SK-N-SH (cell line): ENCODE measurements around the gene INS. TPM values are rescaled to one million over a fixed set of nuclear protein-coding genes. Genes with fewer than 3 reads are reported as not detected.

Experiments
- CTCF ChIA-PET: fragments of 300-600, 350-600 bp; formaldehyde crosslinking; extraction: SDS; loops from one replicate; lab custom pipeline; 2021; lab: Yijun Ruan, JAX
- POLR2A ChIA-PET: fragments of 350-600 bp; sonication (Branson Sonifier 250); formaldehyde crosslinking; extraction: SDS; loops from one replicate; lab custom pipeline; 2020; ENCODE audit warnings: antibody characterized with exemption, inconsistent platforms; lab: Yijun Ruan, JAX
- DNase-seq: peaks from one replicate; pipeline ENCODE4 v3.0.0; 2012
- H2AFZ ChIP-seq: fragments of 200-600 bp; sonication (generic); 2 replicates; pipeline ENCODE4 v1.8.1; 2016; ENCODE audit warnings: antibody characterized with exemption, mild to moderate bottlenecking, low read depth
- H3F3A ChIP-seq: fragments of 200-600 bp; sonication (generic); replicated peaks from 2 replicates; pipeline ENCODE3; 2016; ENCODE audit warnings: antibody characterized with exemption, mild to moderate bottlenecking; ENCODE audit not compliant: insufficient read depth
- H3K27ac ChIP-seq, 2 experiments: fragments of 200-500 bp in 1 of 2; fragments of 200-600 bp in 1 of 2; sonication (Bioruptor generic) in 1 of 2; sonication (generic), shearing (Covaris generic) in 1 of 2; 2 replicates each; pipeline versions ENCODE4 v1.5.1 to v1.6.1; 2014 to 2016; ENCODE audit warnings: low read depth in 2 of 2, inconsistent platforms in 1 of 2, low read length in 1 of 2, mild to moderate bottlenecking in 1 of 2, mixed read lengths in 1 of 2
- H3K27me3 ChIP-seq: fragments of 200-600 bp; sonication (generic), shearing (Covaris generic); 2 replicates; pipeline ENCODE4 v1.6.1; 2016; ENCODE audit warnings: mixed run types; ENCODE audit not compliant: insufficient read depth
- H3K36me3 ChIP-seq, 2 experiments: fragments of 200-500 bp in 1 of 2; fragments of 200-600 bp in 1 of 2; sonication (Bioruptor generic) in 1 of 2; sonication (generic) in 1 of 2; replicated peaks in 1 of 2; 2 replicates each; pipeline versions ENCODE3 to v1.5.1; 2014 to 2016; ENCODE audit warnings: low read length in 1 of 2, mild to moderate bottlenecking in 1 of 2; ENCODE audit not compliant: insufficient read depth in 2 of 2, control insufficient read depth in 1 of 2
- H3K4me1 ChIP-seq, 2 experiments: fragments of 200-500 bp in 1 of 2; fragments of 200-600 bp in 1 of 2; sonication (Bioruptor generic) in 1 of 2; sonication (generic), shearing (Covaris generic) in 1 of 2; 2 replicates each; pipeline versions ENCODE4 v1.5.1 to v1.6.1; 2014 to 2016; ENCODE audit warnings: low read depth in 1 of 2, low read length in 1 of 2, mixed run types in 1 of 2; ENCODE audit not compliant: insufficient read depth in 2 of 2, control insufficient read depth in 1 of 2
- H3K4me2 ChIP-seq: fragments of 200-600 bp; sonication (generic), shearing (Covaris generic); 2 replicates; pipeline ENCODE4 v1.6.1; 2017; ENCODE audit warnings: mixed run types
- H3K4me3 ChIP-seq, 2 experiments: fragments of 200-500 bp in 1 of 2; fragments of 200-600 bp in 1 of 2; sonication (Bioruptor generic) in 1 of 2; sonication (generic), shearing (Covaris generic) in 1 of 2; 2 replicates each; pipeline versions ENCODE4 v1.5.1 to v1.8.1; 2014 to 2016; ENCODE audit warnings: low read depth in 2 of 2, inconsistent platforms in 1 of 2, low read length in 1 of 2, mild to moderate bottlenecking in 1 of 2, mixed read lengths in 1 of 2, moderate library complexity in 1 of 2
- H3K79me2 ChIP-seq: fragments of 200-600 bp; sonication (generic); 2 replicates; pipeline ENCODE4 v1.8.1; 2017; ENCODE audit warnings: mild to moderate bottlenecking; ENCODE audit not compliant: insufficient read depth
- H3K9ac ChIP-seq: fragments of 200-600 bp; sonication (generic); 2 replicates; pipeline ENCODE4 v1.6.1; 2017; ENCODE audit warnings: mixed run types
- H3K9me2 ChIP-seq: fragments of 200-600 bp; sonication (generic); 2 replicates; pipeline ENCODE4 v1.6.1; 2017; ENCODE audit warnings: mixed run types
- H3K9me3 ChIP-seq: fragments of 200-600 bp; sonication (generic); 2 replicates; pipeline ENCODE4 v1.6.1; 2017; ENCODE audit warnings: mixed run types, mild to moderate bottlenecking, moderate library complexity
- H4K20me1 ChIP-seq: fragments of 200-600 bp; sonication (generic); 2 replicates; pipeline ENCODE4 v1.6.1; 2017; ENCODE audit warnings: mild to moderate bottlenecking, mixed run types; ENCODE audit not compliant: insufficient read depth
- ELF1 ChIP-seq: IDR thresholded peaks from 2 replicates; pipeline ENCODE4 v1.4.0; 2012
- EP300 ChIP-seq, 2 experiments: IDR thresholded peaks; 2 replicates each; pipeline versions ENCODE4 v1.4.0 to v1.6.1; 2012; ENCODE audit warnings: borderline replicate concordance in 1 of 2, low read depth in 1 of 2, low read length in 1 of 2
- FOSL2 ChIP-seq: IDR thresholded peaks from 2 replicates; pipeline ENCODE4 v1.4.0; 2012; ENCODE audit warnings: low read depth, mild to moderate bottlenecking, moderate library complexity, borderline replicate concordance
- FOXJ3 ChIP-seq: sonication (generic); formaldehyde crosslinking; IDR thresholded peaks from 2 replicates; pipeline ENCODE4 v1.5.1; 2020; ENCODE audit warnings: mild to moderate bottlenecking, missing genetic modification reagents
- GABPA ChIP-seq: IDR thresholded peaks from 2 replicates; pipeline ENCODE4 v1.4.0; 2012; ENCODE audit warnings: low read depth, mild to moderate bottlenecking
- JUND ChIP-seq: IDR thresholded peaks from 2 replicates; pipeline ENCODE4 v1.4.0; 2012
- NRF1 ChIP-seq: IDR thresholded peaks from 2 replicates; pipeline ENCODE4 v1.6.1; 2012; ENCODE audit warnings: low read depth, mild to moderate bottlenecking, low read length
- POLR2AphosphoS5 ChIP-seq: IDR thresholded peaks from 2 replicates; pipeline ENCODE4 v1.6.1; 2012; ENCODE audit warnings: low read depth, low read length
- RAD21 ChIP-seq: IDR thresholded peaks from 2 replicates; pipeline ENCODE4 v1.6.1; 2012; ENCODE audit warnings: mild to moderate bottlenecking, low read length
- RCOR1 ChIP-seq: fragments of 150-350 bp; IDR thresholded peaks from 2 replicates; pipeline ENCODE4 v1.6.1; 2017; ENCODE audit warnings: antibody characterized with exemption, low read length
- RXRA ChIP-seq: IDR thresholded peaks from 2 replicates; pipeline ENCODE4 v1.4.0; 2012; ENCODE audit warnings: low read depth, mild to moderate bottlenecking, borderline replicate concordance
- SIN3A ChIP-seq: IDR thresholded peaks from 2 replicates; pipeline ENCODE4 v1.6.1; 2012; ENCODE audit warnings: low read depth, mild to moderate bottlenecking, low read length, moderate library complexity, borderline replicate concordance
- WGBS: methylation state at CpG from one replicate; pipeline ENCODE4 v1.1.6; 2017; ENCODE audit warnings: low lambda C conversion rate; 5-methylcytosine and 5-hydroxymethylcytosine counted together
- polyA plus RNA-seq, 3 experiments: library from polyadenylated mRNA; depleted of rRNA; stranded (reverse); fragments of >200 nt; gene quantifications; 2 replicates each; pipeline ENCODE4 v1.2.3, GENCODE V29; 2012
- TF ChIP-seq, protein P1 (sequence below): IDR thresholded peaks from 2 replicates; pipeline ENCODE4 v1.6.1; 2012; ENCODE audit warnings: mild to moderate bottlenecking, low read depth, low read length, moderate library complexity
- TF ChIP-seq, protein P2 (sequence below): fragments of 200-600 bp; sonication (generic); IDR thresholded peaks from 2 replicates; pipeline ENCODE4 v1.6.1; 2017; ENCODE audit warnings: antibody characterized with exemption, mild to moderate bottlenecking, moderate library complexity
- TF ChIP-seq, protein P3 (sequence below): IDR thresholded peaks from 2 replicates; pipeline ENCODE4 v1.4.0; 2012; ENCODE audit warnings: low read depth, borderline replicate concordance

INS gene
- polyA plus RNA-seq, 1 of the 3 experiments (the other 2 are of a cell fraction), result not detected

DNA sequence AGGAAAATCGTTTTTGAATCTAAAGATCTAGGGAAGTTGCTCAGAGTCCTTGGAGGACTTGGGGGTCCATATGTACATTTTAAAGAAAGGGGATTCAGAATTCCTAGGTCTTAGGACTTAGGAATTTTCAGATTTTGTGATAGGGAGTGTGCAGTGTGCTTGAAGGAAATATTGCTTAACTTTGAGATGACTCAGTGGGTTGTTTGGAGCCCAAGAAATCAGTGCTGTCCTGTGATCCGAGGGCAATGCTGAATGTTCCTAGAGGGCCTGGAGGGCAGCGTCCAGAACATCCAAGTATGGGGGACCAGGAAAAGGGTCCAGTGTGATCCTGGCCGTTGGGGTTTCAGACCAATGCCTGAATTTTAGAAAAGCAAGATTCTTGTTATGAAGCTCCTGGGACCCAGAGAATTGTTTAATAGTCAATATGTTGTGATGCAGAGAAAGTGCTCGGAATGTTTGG lies 18.7 kb downstream of the INS start:
- Histone ChIP-seq H3F3A (peaks cover 8% of the 10 kb centered on the region), H2AFZ (no peak overlapping the region), H3K9ac (no peak overlapping the region), H4K20me1 (no peaks in the 10 kb centered on the region), H3K4me1 (no peaks in the 10 kb centered on the region; a peak in 1 of 4 replicates), H3K4me3 (no peak overlapping the region), H3K36me3 (no peaks in the 10 kb centered on the region), H3K9me3 (no peaks in the 10 kb centered on the region), H3K27me3 (peaks cover 72% of the 10 kb centered on the region), H3K9me2 (no peaks in the 10 kb centered on the region)
- WGBS, result under 1% methylated on average over 5 of the region's 5 CpGs
- CTCF ChIA-PET, result interaction anchor here (0.6 to 25.3 kb wide), 8 partner anchors 9 to 1050 kb away, joined by 3 to 1098 read pairs (median 14); partner anchors contain the start of genes SYT8 and TNNI2
- TF ChIP-seq RAD21 (no peak), ELF1 (no peak), RXRA (no peak), JUND (no peak), EP300 (IDR thresholded peaks at IDR 0.05; ENCODE audit: borderline replicate concordance in 1 of 2, low read depth in 1 of 2, low read length in 1 of 2) (no peak), SIN3A (no peak), RCOR1 (no peak), GABPA (no peak), FOSL2 (no peak), NRF1 (no peak), FOXJ3 (no peak), POLR2AphosphoS5 (no peak)
- TF ChIP-seq, protein P1, sequence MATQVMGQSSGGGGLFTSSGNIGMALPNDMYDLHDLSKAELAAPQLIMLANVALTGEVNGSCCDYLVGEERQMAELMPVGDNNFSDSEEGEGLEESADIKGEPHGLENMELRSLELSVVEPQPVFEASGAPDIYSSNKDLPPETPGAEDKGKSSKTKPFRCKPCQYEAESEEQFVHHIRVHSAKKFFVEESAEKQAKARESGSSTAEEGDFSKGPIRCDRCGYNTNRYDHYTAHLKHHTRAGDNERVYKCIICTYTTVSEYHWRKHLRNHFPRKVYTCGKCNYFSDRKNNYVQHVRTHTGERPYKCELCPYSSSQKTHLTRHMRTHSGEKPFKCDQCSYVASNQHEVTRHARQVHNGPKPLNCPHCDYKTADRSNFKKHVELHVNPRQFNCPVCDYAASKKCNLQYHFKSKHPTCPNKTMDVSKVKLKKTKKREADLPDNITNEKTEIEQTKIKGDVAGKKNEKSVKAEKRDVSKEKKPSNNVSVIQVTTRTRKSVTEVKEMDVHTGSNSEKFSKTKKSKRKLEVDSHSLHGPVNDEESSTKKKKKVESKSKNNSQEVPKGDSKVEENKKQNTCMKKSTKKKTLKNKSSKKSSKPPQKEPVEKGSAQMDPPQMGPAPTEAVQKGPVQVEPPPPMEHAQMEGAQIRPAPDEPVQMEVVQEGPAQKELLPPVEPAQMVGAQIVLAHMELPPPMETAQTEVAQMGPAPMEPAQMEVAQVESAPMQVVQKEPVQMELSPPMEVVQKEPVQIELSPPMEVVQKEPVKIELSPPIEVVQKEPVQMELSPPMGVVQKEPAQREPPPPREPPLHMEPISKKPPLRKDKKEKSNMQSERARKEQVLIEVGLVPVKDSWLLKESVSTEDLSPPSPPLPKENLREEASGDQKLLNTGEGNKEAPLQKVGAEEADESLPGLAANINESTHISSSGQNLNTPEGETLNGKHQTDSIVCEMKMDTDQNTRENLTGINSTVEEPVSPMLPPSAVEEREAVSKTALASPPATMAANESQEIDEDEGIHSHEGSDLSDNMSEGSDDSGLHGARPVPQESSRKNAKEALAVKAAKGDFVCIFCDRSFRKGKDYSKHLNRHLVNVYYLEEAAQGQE, result no peak
- TF ChIP-seq, protein P2, sequence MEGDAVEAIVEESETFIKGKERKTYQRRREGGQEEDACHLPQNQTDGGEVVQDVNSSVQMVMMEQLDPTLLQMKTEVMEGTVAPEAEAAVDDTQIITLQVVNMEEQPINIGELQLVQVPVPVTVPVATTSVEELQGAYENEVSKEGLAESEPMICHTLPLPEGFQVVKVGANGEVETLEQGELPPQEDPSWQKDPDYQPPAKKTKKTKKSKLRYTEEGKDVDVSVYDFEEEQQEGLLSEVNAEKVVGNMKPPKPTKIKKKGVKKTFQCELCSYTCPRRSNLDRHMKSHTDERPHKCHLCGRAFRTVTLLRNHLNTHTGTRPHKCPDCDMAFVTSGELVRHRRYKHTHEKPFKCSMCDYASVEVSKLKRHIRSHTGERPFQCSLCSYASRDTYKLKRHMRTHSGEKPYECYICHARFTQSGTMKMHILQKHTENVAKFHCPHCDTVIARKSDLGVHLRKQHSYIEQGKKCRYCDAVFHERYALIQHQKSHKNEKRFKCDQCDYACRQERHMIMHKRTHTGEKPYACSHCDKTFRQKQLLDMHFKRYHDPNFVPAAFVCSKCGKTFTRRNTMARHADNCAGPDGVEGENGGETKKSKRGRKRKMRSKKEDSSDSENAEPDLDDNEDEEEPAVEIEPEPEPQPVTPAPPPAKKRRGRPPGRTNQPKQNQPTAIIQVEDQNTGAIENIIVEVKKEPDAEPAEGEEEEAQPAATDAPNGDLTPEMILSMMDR, result no peak
- TF ChIP-seq, protein P3, sequence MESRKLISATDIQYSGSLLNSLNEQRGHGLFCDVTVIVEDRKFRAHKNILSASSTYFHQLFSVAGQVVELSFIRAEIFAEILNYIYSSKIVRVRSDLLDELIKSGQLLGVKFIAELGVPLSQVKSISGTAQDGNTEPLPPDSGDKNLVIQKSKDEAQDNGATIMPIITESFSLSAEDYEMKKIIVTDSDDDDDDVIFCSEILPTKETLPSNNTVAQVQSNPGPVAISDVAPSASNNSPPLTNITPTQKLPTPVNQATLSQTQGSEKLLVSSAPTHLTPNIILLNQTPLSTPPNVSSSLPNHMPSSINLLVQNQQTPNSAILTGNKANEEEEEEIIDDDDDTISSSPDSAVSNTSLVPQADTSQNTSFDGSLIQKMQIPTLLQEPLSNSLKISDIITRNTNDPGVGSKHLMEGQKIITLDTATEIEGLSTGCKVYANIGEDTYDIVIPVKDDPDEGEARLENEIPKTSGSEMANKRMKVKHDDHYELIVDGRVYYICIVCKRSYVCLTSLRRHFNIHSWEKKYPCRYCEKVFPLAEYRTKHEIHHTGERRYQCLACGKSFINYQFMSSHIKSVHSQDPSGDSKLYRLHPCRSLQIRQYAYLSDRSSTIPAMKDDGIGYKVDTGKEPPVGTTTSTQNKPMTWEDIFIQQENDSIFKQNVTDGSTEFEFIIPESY, result no peak
- TF ChIP-seq, all 33 proteins: peak for 0
- Histone ChIP-seq H3K79me2 (no peaks in the 10 kb centered on the region), H3K4me2 (no peak overlapping the region), H3K27ac (no peak overlapping the region; a peak in 1 of 4 replicates)
- no peak for DNase-seq
- POLR2A ChIA-PET, result interaction anchor here (1.2 kb wide), 1 partner anchor 8 kb away, joined by 3 read pairs; no protein-coding TSS in a partner anchor
